DND-41 (cell line): ENCODE measurements around the gene TRIM67.

ENCODE experiments used
- ATAC-seq: fragments of 200-7000 bp; cut with Tn5 transposase; 3 replicates; pipeline ENCODE4 v1.9.1; 2021; ENCODE audit warnings: low read depth; ENCODE audit not compliant: insufficient read depth
- DNase-seq: peaks from one replicate; pipeline ENCODE4 v3.0.0-alpha.2; 2020
- H2AFZ ChIP-seq: 2 replicates; pipeline ENCODE4 v1.6.0; 2012; ENCODE audit warnings: low read depth, low read length
- H3K27ac ChIP-seq: 2 replicates; pipeline ENCODE4 v1.5.1; 2012; ENCODE audit warnings: low read length, inconsistent platforms
- H3K27me3 ChIP-seq: fragments of 200-600 bp; sonication (generic); 2 replicates; pipeline ENCODE4 v1.6.0; 2012; ENCODE audit warnings: low read length, mild to moderate bottlenecking, inconsistent platforms; ENCODE audit not compliant: insufficient read depth, poor library complexity
- H3K36me3 ChIP-seq: 2 replicates; pipeline ENCODE4 v1.5.1; 2012; ENCODE audit warnings: low read length, inconsistent platforms; ENCODE audit not compliant: insufficient read depth
- H3K4me1 ChIP-seq: 2 replicates; pipeline ENCODE4 v1.5.1; 2012; ENCODE audit warnings: mild to moderate bottlenecking, low read length; ENCODE audit not compliant: insufficient read depth
- H3K4me2 ChIP-seq: 2 replicates; pipeline ENCODE4 v1.6.0; 2012; ENCODE audit warnings: mild to moderate bottlenecking, moderate library complexity, low read length, inconsistent platforms; ENCODE audit not compliant: insufficient read depth
- H3K4me3 ChIP-seq, 2 experiments: fragments of 200-600 bp in 1 of 2; shearing (Covaris generic) in 1 of 2; 2 replicates each; pipeline ENCODE4 v1.5.1; 2012 to 2016; ENCODE audit warnings: inconsistent platforms in 2 of 2, low read length in 2 of 2, mild to moderate bottlenecking in 2 of 2, low read depth in 1 of 2, moderate library complexity in 1 of 2
- H3K79me2 ChIP-seq: 2 replicates; pipeline ENCODE4 v1.6.0; 2012; ENCODE audit warnings: low read length, inconsistent platforms; ENCODE audit not compliant: insufficient read depth
- H3K9ac ChIP-seq: 2 replicates; pipeline ENCODE4 v1.6.0; 2012; ENCODE audit warnings: low read depth, mild to moderate bottlenecking, inconsistent platforms, low read length, moderate library complexity
- H3K9me3 ChIP-seq: 2 replicates; pipeline ENCODE4 v1.5.1; 2012; ENCODE audit warnings: low read length, moderate library complexity, mild to moderate bottlenecking, inconsistent platforms; ENCODE audit not compliant: insufficient read depth, severe bottlenecking
- H4K20me1 ChIP-seq: 2 replicates; pipeline ENCODE4 v1.6.0; 2012; ENCODE audit warnings: low read length; ENCODE audit not compliant: insufficient read depth
- EZH2 ChIP-seq: IDR thresholded peaks from 3 replicates; pipeline ENCODE4 v1.6.1; 2012; ENCODE audit warnings: borderline replicate concordance, low read depth, mild to moderate bottlenecking, moderate library complexity, low read length, inconsistent platforms; ENCODE audit not compliant: severe bottlenecking
- TF ChIP-seq, protein P1 (sequence below): IDR thresholded peaks from 2 replicates; pipeline ENCODE4 v1.5.1; 2012; ENCODE audit warnings: borderline replicate concordance, low read length, moderate library complexity, mild to moderate bottlenecking; ENCODE audit not compliant: poor library complexity, severe bottlenecking; ENCODE audit errors: extremely low read depth

TRIM67 gene

GRCh38 chr1:231159202-231159962 is 2.5 kb upstream of the TRIM67 start:
- H2AFZ ChIP-seq, result no peak overlapping the region
- ATAC-seq, result no peak
- no peaks in the 10 kb centered on the region for H4K20me1 ChIP-seq
- no peaks in the 10 kb centered on the region for H3K9me3 ChIP-seq
- no peaks in the 10 kb centered on the region for H3K4me1 ChIP-seq
- H3K4me2 ChIP-seq, result no peak overlapping the region
- no peaks in the 10 kb centered on the region for H3K36me3 ChIP-seq
- H3K27me3 ChIP-seq, result no peaks in the 10 kb centered on the region
- H3K27ac ChIP-seq, result no peak overlapping the region
- H3K9ac ChIP-seq, result no peak overlapping the region
- no peaks in the 10 kb centered on the region for H3K79me2 ChIP-seq
- H3K4me3 ChIP-seq, result no peak overlapping the region
- TF ChIP-seq, protein P1, sequence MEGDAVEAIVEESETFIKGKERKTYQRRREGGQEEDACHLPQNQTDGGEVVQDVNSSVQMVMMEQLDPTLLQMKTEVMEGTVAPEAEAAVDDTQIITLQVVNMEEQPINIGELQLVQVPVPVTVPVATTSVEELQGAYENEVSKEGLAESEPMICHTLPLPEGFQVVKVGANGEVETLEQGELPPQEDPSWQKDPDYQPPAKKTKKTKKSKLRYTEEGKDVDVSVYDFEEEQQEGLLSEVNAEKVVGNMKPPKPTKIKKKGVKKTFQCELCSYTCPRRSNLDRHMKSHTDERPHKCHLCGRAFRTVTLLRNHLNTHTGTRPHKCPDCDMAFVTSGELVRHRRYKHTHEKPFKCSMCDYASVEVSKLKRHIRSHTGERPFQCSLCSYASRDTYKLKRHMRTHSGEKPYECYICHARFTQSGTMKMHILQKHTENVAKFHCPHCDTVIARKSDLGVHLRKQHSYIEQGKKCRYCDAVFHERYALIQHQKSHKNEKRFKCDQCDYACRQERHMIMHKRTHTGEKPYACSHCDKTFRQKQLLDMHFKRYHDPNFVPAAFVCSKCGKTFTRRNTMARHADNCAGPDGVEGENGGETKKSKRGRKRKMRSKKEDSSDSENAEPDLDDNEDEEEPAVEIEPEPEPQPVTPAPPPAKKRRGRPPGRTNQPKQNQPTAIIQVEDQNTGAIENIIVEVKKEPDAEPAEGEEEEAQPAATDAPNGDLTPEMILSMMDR, result no peak
- TF ChIP-seq EZH2, result no peak
- DNase-seq, result no peak

- Histone ChIP-seq H2AFZ (no peak overlapping the region), H3K9me3 (no peaks in the 10 kb centered on the region)
These were observed 1.7 kb upstream of the TRIM67 start for GRCh38 chr1:231159963-231160761.

DNA sequence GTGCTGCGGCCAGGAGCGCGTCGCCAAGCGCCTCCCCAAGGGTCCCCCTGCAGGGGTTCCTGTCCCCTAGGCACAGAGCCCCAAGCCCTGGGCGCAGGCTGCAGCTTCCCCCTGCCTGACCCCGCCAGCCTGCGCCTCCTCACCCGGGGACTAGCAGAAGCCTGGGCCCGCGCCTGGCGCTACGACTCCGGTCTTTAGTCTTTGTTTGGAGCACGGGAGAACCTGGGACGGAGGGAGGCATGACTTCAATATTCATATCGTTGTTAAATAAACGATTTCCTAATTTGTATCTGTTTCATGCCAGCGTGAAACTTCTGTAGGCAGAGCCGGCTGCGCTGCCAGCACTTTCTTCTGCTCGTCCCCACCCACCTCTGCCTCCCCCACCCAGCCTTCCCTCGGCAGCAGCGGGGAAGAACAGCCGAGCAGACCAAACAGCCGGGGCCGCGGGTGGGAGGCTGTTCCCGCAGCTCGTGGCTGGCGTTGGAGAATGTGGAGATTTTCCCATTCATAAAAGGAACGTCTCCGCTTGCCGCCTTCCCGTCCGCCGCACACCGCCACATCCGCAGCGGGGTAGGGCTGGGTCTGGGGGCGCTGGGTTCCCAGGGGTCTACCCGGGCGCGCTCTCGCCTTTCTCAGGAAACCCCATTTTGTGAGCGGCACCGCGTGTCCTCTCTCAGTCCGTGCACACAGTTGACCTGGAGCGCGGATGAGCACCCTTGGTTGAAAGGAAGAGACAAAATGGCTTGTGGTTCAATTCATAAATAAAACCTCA is 777 bp upstream of the TRIM67 start:
- H3K4me3 ChIP-seq, result no peak overlapping the region
- ATAC-seq (no peak), DNase-seq (no peak)
- no peak overlapping the region for H3K9ac ChIP-seq
- H3K79me2 ChIP-seq, result no peaks in the 10 kb centered on the region
- no peaks in the 10 kb centered on the region for H3K36me3 ChIP-seq
- H3K9me3 ChIP-seq, result no peaks in the 10 kb centered on the region
- H3K27ac ChIP-seq, result no peak overlapping the region
- no peak for TF ChIP-seq EZH2
- TF ChIP-seq, protein P1, result no peak
- no peak overlapping the region for H3K4me2 ChIP-seq
- H3K27me3 ChIP-seq, result no peaks in the 10 kb centered on the region
- H4K20me1 ChIP-seq, result no peaks in the 10 kb centered on the region
- no peak overlapping the region for H2AFZ ChIP-seq
- no peaks in the 10 kb centered on the region for H3K4me1 ChIP-seq

More at GRCh38 chr1:231159963-231160761, 1.7 kb upstream of the TRIM67 start:
- Histone ChIP-seq H3K79me2 (no peaks in the 10 kb centered on the region), H3K27ac (no peak overlapping the region), H3K4me1 (no peaks in the 10 kb centered on the region), H3K4me2 (no peak overlapping the region), H4K20me1 (no peaks in the 10 kb centered on the region), H3K27me3 (no peaks in the 10 kb centered on the region), H3K9ac (no peak overlapping the region), H3K36me3 (no peaks in the 10 kb centered on the region), H3K4me3 (no peak overlapping the region)
- ATAC-seq (no peak), DNase-seq (no peak)
- TF ChIP-seq, protein P1, result no peak
- TF ChIP-seq EZH2, result no peak
